WTC11 (cell line): ENCODE measurements around the gene CD2BP2.

ENCODE experiments used
- AR ChIP-seq: fragments of 250-450 bp; sonication (Bioruptor Pico); IDR thresholded peaks from 2 replicates; pipeline ENCODE4 v1.9.0; 2021; ENCODE audit warnings: mild to moderate bottlenecking
- CTCF ChIP-seq: fragments of 200-600 bp; IDR thresholded peaks from 2 replicates; pipeline ENCODE4 v1.8.0; 2022; ENCODE audit warnings: antibody characterized with exemption
- HMGXB4 ChIP-seq: sonication (generic); formaldehyde crosslinking; IDR thresholded peaks from 2 replicates; pipeline ENCODE4 v1.8.1; 2023; ENCODE audit warnings: mild to moderate bottlenecking, moderate library complexity, missing genetic modification reagents
- PREB ChIP-seq: sonication (generic); formaldehyde crosslinking; IDR thresholded peaks from 2 replicates; pipeline ENCODE4 v1.8.1; 2022; ENCODE audit warnings: mild to moderate bottlenecking, missing genetic modification reagents, moderate library complexity, borderline replicate concordance
- RELA ChIP-seq: sonication (generic); formaldehyde crosslinking; IDR thresholded peaks from 2 replicates; pipeline ENCODE4 v1.8.1; 2022; ENCODE audit warnings: missing genetic modification reagents, mild to moderate bottlenecking, borderline replicate concordance
- ZNF138 ChIP-seq: sonication (generic); formaldehyde crosslinking; conservative IDR thresholded peaks from 2 replicates; pipeline ENCODE4 v1.8.1; 2022; ENCODE audit warnings: mild to moderate bottlenecking, moderate library complexity, missing genetic modification reagents
- TF ChIP-seq, protein P1 (sequence below): sonication (generic); formaldehyde crosslinking; IDR thresholded peaks from 2 replicates; pipeline ENCODE4 v1.8.0; 2022; ENCODE audit warnings: mild to moderate bottlenecking, missing genetic modification reagents

GRCh38 chr16:30374538-30374937, 19.4 kb upstream of the CD2BP2 start, which contains the start of gene MYL11:
- TF ChIP-seq CTCF (no peak), ZNF138 (CRISPR knock-in tag) (no peak), RELA (CRISPR knock-in tag) (no peak), HMGXB4 (CRISPR knock-in tag) (no peak), PREB (no peak), AR (no peak)
- TF ChIP-seq, protein P1, sequence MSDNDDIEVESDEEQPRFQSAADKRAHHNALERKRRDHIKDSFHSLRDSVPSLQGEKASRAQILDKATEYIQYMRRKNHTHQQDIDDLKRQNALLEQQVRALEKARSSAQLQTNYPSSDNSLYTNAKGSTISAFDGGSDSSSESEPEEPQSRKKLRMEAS (CRISPR knock-in tag), result no peak
